Measurements from ENCODE around the gene CARD16.

DNA sequence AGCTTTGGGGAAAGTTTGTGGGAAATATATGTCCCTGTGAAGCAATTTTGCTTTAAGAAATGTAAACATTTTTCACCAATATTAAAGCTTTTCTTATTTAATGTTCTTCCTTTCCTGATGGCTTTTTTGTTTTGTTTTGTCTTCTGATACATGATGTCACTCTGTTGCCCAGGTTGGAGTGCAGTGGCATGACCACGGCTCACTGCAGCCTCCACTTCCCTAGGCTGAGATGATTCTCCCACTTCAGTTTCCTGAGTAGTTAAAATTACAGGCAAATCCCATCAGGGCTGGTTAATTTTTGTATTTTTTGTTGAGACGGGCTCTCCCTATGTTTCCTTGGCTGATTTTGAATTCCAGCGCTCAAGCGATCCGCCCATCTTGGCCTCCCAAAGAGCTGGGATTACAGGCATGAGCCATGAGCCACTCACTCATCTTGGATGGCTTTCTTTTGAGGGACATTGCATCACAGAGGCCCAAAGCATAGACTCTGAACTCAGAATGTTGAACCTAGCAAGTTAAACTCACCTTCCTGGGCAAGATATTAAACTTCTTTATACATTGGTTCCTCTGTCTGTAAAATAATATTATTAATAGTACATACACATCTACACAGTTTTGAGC is 651 bp upstream of the CARD16 start:
- TF ChIP-seq, protein P1, sequence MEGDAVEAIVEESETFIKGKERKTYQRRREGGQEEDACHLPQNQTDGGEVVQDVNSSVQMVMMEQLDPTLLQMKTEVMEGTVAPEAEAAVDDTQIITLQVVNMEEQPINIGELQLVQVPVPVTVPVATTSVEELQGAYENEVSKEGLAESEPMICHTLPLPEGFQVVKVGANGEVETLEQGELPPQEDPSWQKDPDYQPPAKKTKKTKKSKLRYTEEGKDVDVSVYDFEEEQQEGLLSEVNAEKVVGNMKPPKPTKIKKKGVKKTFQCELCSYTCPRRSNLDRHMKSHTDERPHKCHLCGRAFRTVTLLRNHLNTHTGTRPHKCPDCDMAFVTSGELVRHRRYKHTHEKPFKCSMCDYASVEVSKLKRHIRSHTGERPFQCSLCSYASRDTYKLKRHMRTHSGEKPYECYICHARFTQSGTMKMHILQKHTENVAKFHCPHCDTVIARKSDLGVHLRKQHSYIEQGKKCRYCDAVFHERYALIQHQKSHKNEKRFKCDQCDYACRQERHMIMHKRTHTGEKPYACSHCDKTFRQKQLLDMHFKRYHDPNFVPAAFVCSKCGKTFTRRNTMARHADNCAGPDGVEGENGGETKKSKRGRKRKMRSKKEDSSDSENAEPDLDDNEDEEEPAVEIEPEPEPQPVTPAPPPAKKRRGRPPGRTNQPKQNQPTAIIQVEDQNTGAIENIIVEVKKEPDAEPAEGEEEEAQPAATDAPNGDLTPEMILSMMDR (IDR thresholded peaks at IDR 0.05) = no peak
- no peak for TF ChIP-seq E2F5 (CRISPR knock-in tag; IDR thresholded peaks at IDR 0.05)
- no peak for TF ChIP-seq NR2C2 (CRISPR knock-in tag; IDR thresholded peaks at IDR 0.05)
- no peak for TF ChIP-seq USF2 (CRISPR knock-in tag; IDR thresholded peaks at IDR 0.05)
- no peak for TF ChIP-seq ETV6 (CRISPR knock-in tag; IDR thresholded peaks at IDR 0.05)
- TF ChIP-seq FOXK1 (CRISPR knock-in tag; IDR thresholded peaks at IDR 0.05) = no peak
- TF ChIP-seq ELF4 (CRISPR knock-in tag; IDR thresholded peaks at IDR 0.05; ENCODE audit: low read depth) = no peak
- no peak for TF ChIP-seq MYBL2 (CRISPR knock-in tag; IDR thresholded peaks at IDR 0.05)
- TF ChIP-seq E2F1 (CRISPR knock-in tag; IDR thresholded peaks at IDR 0.05) = no peak
- no peak for TF ChIP-seq JAZF1 (CRISPR knock-in tag; IDR thresholded peaks at IDR 0.05)
- no peak for TF ChIP-seq ESRRA (CRISPR knock-in tag; IDR thresholded peaks at IDR 0.05; ENCODE audit: borderline replicate concordance)
